Astrocyte (in vitro differentiated cells and primary cell): ENCODE results near the gene RASSF3.

Source experiments
- CTCF ChIP-seq: IDR thresholded peaks from 2 replicates; pipeline ENCODE4 v1.5.1; 2011; ENCODE audit warnings: low read depth, mild to moderate bottlenecking, inconsistent platforms, low read length, moderate library complexity; ENCODE audit not compliant: insufficient read depth
- EZH2 ChIP-seq: IDR thresholded peaks from 2 replicates; pipeline ENCODE4 v1.6.1; 2012; ENCODE audit warnings: mild to moderate bottlenecking, low read length, inconsistent platforms; ENCODE audit not compliant: insufficient read depth

GRCh38 chr12:64731683-64732082, 121.4 kb downstream of the RASSF3 start:
- TF ChIP-seq CTCF (no peak), EZH2 (no peak)
